IMR-90 (cell line): Measurements from ENCODE around the gene TFAM. TPM values are rescaled to one million over a fixed set of nuclear protein-coding genes. Genes with fewer than 3 reads are reported as not detected.

Source experiments
- ATAC-seq: fragments of 200-7000 bp; cut with Tn5 transposase; 2 replicates; pipeline ENCODE4 v1.9.1; 2020; ENCODE audit warnings: low read depth, mild to moderate bottlenecking, moderate library complexity
- BruUV-seq: library from RNA; stranded (reverse); fragments of 400-500 nt; replicated peaks from 2 replicates; lab custom pipeline; 2021; lab: Mats Ljungman, UMichigan
- CTCF ChIA-PET: fragments of 300-600 bp; formaldehyde crosslinking; extraction: SDS; loops from one replicate; lab custom pipeline; 2021; ENCODE audit warnings: antibody characterized with exemption; lab: Yijun Ruan, JAX
- POLR2A ChIA-PET: fragments of 300-600 bp; sonication (Branson Sonifier 250); formaldehyde crosslinking; loops from one replicate; lab custom pipeline; 2022; ENCODE audit warnings: antibody characterized with exemption; ENCODE audit not compliant: unreplicated experiment; lab: Charles Lee
- DNase-seq: peaks from one replicate; pipeline ENCODE4 v3.0.0; 2013
- H2AFZ ChIP-seq: replicated peaks from 2 replicates; pipeline ENCODE3; 2013; ENCODE audit warnings: low read length, mild to moderate bottlenecking; ENCODE audit not compliant: poor library complexity
- H2AK5ac ChIP-seq: 2 replicates; pipeline ENCODE4 v1.6.1; 2013; ENCODE audit warnings: low read depth, low read length, inconsistent platforms
- H2AK9ac ChIP-seq: replicated peaks from 2 replicates; pipeline ENCODE3; 2013; ENCODE audit warnings: mild to moderate bottlenecking, low read depth, low read length, moderate library complexity; ENCODE audit not compliant: poor library complexity
- H2BK120ac ChIP-seq: 2 replicates; pipeline ENCODE4 v1.6.1; 2013; ENCODE audit warnings: low read depth, low read length, inconsistent platforms
- H2BK15ac ChIP-seq: 3 replicates; pipeline ENCODE4 v1.6.1; 2013; ENCODE audit warnings: low read depth, low read length, inconsistent platforms
- H2BK20ac ChIP-seq: 2 replicates; pipeline ENCODE4 v1.6.1; 2013; ENCODE audit warnings: low read depth, mild to moderate bottlenecking, inconsistent platforms, low read length, moderate library complexity
- H2BK5ac ChIP-seq: 2 replicates; pipeline ENCODE4 v1.6.1; 2013; ENCODE audit warnings: mild to moderate bottlenecking, low read depth, low read length, inconsistent platforms; ENCODE audit not compliant: poor library complexity, severe bottlenecking
- H3K14ac ChIP-seq: replicated peaks from 2 replicates; pipeline ENCODE4 v1.6.1; 2013; ENCODE audit warnings: low read depth, low read length, inconsistent platforms
- H3K18ac ChIP-seq: 2 replicates; pipeline ENCODE4 v1.6.1; 2013; ENCODE audit warnings: low read depth, low read length, control low read depth
- H3K23ac ChIP-seq: 2 replicates; pipeline ENCODE4 v1.6.1; 2013; ENCODE audit warnings: low read depth, low read length, inconsistent platforms
- H3K27ac ChIP-seq: 2 replicates; pipeline ENCODE4 v1.5.1; 2013; ENCODE audit warnings: mild to moderate bottlenecking, control low read depth, low read length; ENCODE audit not compliant: insufficient read depth
- H3K27me3 ChIP-seq: 2 replicates; pipeline ENCODE4 v1.6.1; 2013; ENCODE audit warnings: low read length; ENCODE audit not compliant: control insufficient read depth, insufficient read depth
- H3K36me3 ChIP-seq: 2 replicates; pipeline ENCODE4 v1.6.1; 2013; ENCODE audit warnings: low read length, mixed read lengths; ENCODE audit not compliant: control insufficient read depth, insufficient read depth
- H3K4ac ChIP-seq: 2 replicates; pipeline ENCODE4 v1.6.1; 2013; ENCODE audit warnings: low read depth, low read length, inconsistent platforms
- H3K4me1 ChIP-seq: 2 replicates; pipeline ENCODE4 v1.6.1; 2013; ENCODE audit warnings: low read length, mixed read lengths; ENCODE audit not compliant: control insufficient read depth, insufficient read depth
- H3K4me2 ChIP-seq: 2 replicates; pipeline ENCODE4 v1.6.1; 2013; ENCODE audit warnings: low read depth, mild to moderate bottlenecking, control low read depth, low read length, moderate library complexity
- H3K4me3 ChIP-seq: 2 replicates; pipeline ENCODE4 v1.5.1; 2013; ENCODE audit warnings: low read depth, mild to moderate bottlenecking, control low read depth, low read length, moderate library complexity; ENCODE audit not compliant: insufficient read depth
- H3K56ac ChIP-seq: 2 replicates; pipeline ENCODE4 v1.6.1; 2013; ENCODE audit warnings: low read length, inconsistent platforms; ENCODE audit not compliant: insufficient read depth; ENCODE audit errors: extremely low read depth
- H3K79me1 ChIP-seq, 2 experiments: 2 replicates each; pipeline ENCODE4 v1.6.1; 2013; ENCODE audit warnings: low read length in 2 of 2, inconsistent platforms in 1 of 2, low read depth in 1 of 2
- H3K9ac ChIP-seq: 2 replicates; pipeline ENCODE4 v1.6.1; 2013; ENCODE audit warnings: low read depth, low read length, control low read depth
- H3K9me1 ChIP-seq: 2 replicates; pipeline ENCODE4 v1.6.1; 2013; ENCODE audit warnings: low read length, inconsistent platforms; ENCODE audit not compliant: insufficient read depth
- H3K9me3 ChIP-seq: 2 replicates; pipeline ENCODE4 v1.6.1; 2013; ENCODE audit warnings: low read length; ENCODE audit not compliant: control insufficient read depth, insufficient read depth
- H4K20me1 ChIP-seq: 2 replicates; pipeline ENCODE4 v1.6.1; 2013; ENCODE audit warnings: low read length, inconsistent platforms; ENCODE audit not compliant: insufficient read depth
- H4K5ac ChIP-seq: 2 replicates; pipeline ENCODE4 v1.6.1; 2013; ENCODE audit warnings: mild to moderate bottlenecking, low read depth, low read length, control low read depth
- H4K8ac ChIP-seq, 2 experiments: 2 replicates each; pipeline ENCODE4 v1.6.1; 2013; ENCODE audit warnings: low read depth in 2 of 2, low read length in 2 of 2, control low read depth in 1 of 2, inconsistent platforms in 1 of 2
- H4K91ac ChIP-seq: 2 replicates; pipeline ENCODE4 v1.6.1; 2013; ENCODE audit warnings: low read depth, low read length, inconsistent platforms; ENCODE audit not compliant: insufficient read depth
- CEBPB ChIP-seq: IDR thresholded peaks from 2 replicates; pipeline ENCODE4 v1.6.1; 2012; ENCODE audit warnings: low read depth, low read length, improper control_type of control experiment
- NFE2L2 ChIP-seq: fragments of 150-350 bp; IDR thresholded peaks from 2 replicates; pipeline ENCODE4 v1.6.1; 2016; ENCODE audit warnings: low read depth, mild to moderate bottlenecking, low read length
- RAD21 ChIP-seq: IDR thresholded peaks from 2 replicates; pipeline ENCODE4 v1.6.1; 2012; ENCODE audit warnings: low read length, improper control_type of control experiment
- RCOR1 ChIP-seq: IDR thresholded peaks from 2 replicates; pipeline ENCODE4 v1.6.1; 2012; ENCODE audit warnings: mild to moderate bottlenecking, low read length, improper control_type of control experiment; ENCODE audit not compliant: insufficient replicate concordance
- RFX5 ChIP-seq: IDR thresholded peaks from 2 replicates; pipeline ENCODE4 v1.8.0; 2012; ENCODE audit warnings: low read depth, mild to moderate bottlenecking, low read length, moderate library complexity
- SMC3 ChIP-seq: fragments of 150-350 bp; IDR thresholded peaks from 2 replicates; pipeline ENCODE4 v1.6.1; 2016; ENCODE audit warnings: low read depth, mild to moderate bottlenecking, antibody characterized with exemption, low read length, moderate library complexity
- USF2 ChIP-seq: fragments of 150-350 bp; IDR thresholded peaks from 2 replicates; pipeline ENCODE4 v1.6.1; 2017; ENCODE audit warnings: mild to moderate bottlenecking, antibody characterized with exemption, low read length, low read depth
- dilution Hi-C: fragments of 300-500 bp; cut with HindIII; formaldehyde crosslinking; loops from one replicate; pipeline ENCODE4 v1.14.3; 2018; ENCODE audit warnings: low sequenced_read_pairs; ENCODE audit not compliant: unreplicated experiment
- in situ Hi-C: fragments of 300-500 bp; cut with MboI; formaldehyde crosslinking; loops from 3 replicates; pipeline ENCODE4 v1.14.3; 2019; ENCODE audit warnings: low sequenced_read_pairs, inconsistent platforms, mixed read lengths
- intact Hi-C: fragments of 100-400 bp; cut with micrococcal nuclease; formaldehyde crosslinking; loops from 2 replicates; pipeline ENCODE4 v1.10.0; 2022
- polyA plus RNA-seq, 3 experiments: library from polyadenylated mRNA; depleted of rRNA; stranded (reverse); fragments of >200 nt; gene quantifications; 2 replicates each; pipeline ENCODE4 v1.2.3, GENCODE V29; 2012; ENCODE audit warnings: low replicate concordance in 1 of 3
- total RNA-seq: library from RNA; depleted of rRNA; stranded (reverse); fragments of >200 nt; gene quantifications from 2 replicates; pipeline ENCODE4 v1.2.3, GENCODE V29; 2012

The TFAM gene
- total and polyA plus RNA-seq, 2 of the 4 experiments (the other 2 are of a cell fraction), result 7.6 to 16.7 TPM

- Histone ChIP-seq H2BK120ac (no peak overlapping the region), H2AK5ac (no peak overlapping the region), H3K27ac (no peak overlapping the region), H4K91ac (no peak overlapping the region), H2AFZ (no peak overlapping the region), H4K5ac (no peak overlapping the region), H3K79me1 (peaks cover 2% of the 10 kb centered on the region in 2 experiments; a peak in 2 of 4 replicates), H3K4ac (no peak overlapping the region), H4K8ac (no peak overlapping the region), H3K4me1 (peaks cover 2% of the 10 kb centered on the region; the same call in 1 of the 2 replicates), H2BK15ac (no peak overlapping the region), H3K9me1 (no peaks in the 10 kb centered on the region), H3K9ac (no peak overlapping the region), H3K4me2 (no peak overlapping the region), H3K36me3 (peaks cover 13% of the 10 kb centered on the region), H3K18ac (no peak overlapping the region), H2AK9ac (no peak overlapping the region), H3K9me3 (no peaks in the 10 kb centered on the region), H2BK20ac (no peak overlapping the region), H3K56ac (no peak overlapping the region), H3K14ac (no peak overlapping the region), H2BK5ac (no peak overlapping the region), H3K23ac (no peak overlapping the region), H3K27me3 (no peaks in the 10 kb centered on the region), H3K4me3 (no peak overlapping the region), H4K20me1 (no peaks in the 10 kb centered on the region)
- ATAC-seq (no peak), DNase-seq (no peak)
- BruUV-seq, result no TSS peak
- intact Hi-C loops (no loop called here), in situ Hi-C loops (no loop called here), dilution Hi-C loops (no loop called here)
- TF ChIP-seq RCOR1 (no peak), RAD21 (no peak), CEBPB (no peak), SMC3 (no peak), NFE2L2 (no peak), RFX5 (no peak), USF2 (no peak)
- ChIA-PET CTCF (no interaction called here), POLR2A (no interaction called here)
Measured at GRCh38 chr10:58394471-58394870, 9.3 kb downstream of the TFAM start.
